ENCODE results near the gene KNDC1. TPM values are rescaled to one million over a fixed set of nuclear protein-coding genes. Genes with fewer than 3 reads are reported as not detected.

The KNDC1 gene
- total and polyA plus RNA-seq, 2 donors (not counting 3 experiments of a cell fraction or from before 2014, with no cell fraction given), result not detected

DNA sequence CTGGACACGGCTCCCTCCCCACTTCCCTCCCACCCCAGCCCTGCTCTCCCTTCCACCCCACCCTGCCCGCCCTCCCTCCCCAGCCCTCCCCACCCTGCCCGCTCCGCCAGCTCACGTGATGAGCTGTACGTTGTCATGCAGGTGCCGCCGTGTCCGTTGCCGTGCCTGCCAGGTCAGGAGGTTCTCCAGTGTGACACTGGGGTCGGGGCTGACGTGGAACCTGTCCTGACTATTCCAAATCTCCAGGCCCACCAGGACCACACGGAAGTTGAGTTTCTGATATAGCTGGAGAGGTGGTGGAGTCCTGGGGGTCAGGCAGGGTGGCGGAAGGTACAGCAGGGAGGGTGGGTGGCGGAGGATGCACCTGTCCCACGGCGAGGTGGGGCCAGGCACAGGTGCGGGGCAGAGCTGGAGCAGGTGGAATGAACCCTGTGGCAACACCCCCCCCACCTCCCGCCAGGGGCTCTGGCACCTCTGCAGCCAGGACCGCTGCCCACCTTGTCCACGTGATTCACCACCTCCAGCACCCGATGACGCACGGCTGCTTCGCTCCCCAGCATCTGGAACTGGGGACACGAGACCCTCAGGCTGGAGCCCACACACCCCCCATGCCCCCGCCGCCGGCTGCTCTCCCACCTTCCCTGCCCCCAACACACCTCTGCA is 112.4 kb downstream of the KNDC1 start:
- no peak overlapping the region for H2AFZ ChIP-seq (ENCODE audit: low read depth, low read length)
- FAIRE-seq (no peak), DNase-seq (ENCODE audit: low read depth, low spot score) (no peak)
- H3K4me1 ChIP-seq (ENCODE audit: control insufficient read depth, extremely low read depth, insufficient read depth, low read length), result no peaks in the 10 kb centered on the region
- intact Hi-C loops (cut with micrococcal nuclease), result no loop called here
- no TSS peak for BruUV-seq (replicated peaks)
- dilution Hi-C loops (cut with MboI; ENCODE audit: extremely low pct_ligation_motif_present, low sequenced_read_pairs), result no loop called here
- H3K4me3 ChIP-seq (replicated peaks in 1 of 3; ENCODE audit: insufficient read depth in 1 of 3, low read depth in 1 of 3, low read length in 3 of 3), result no peak overlapping the region
- H3K9me3 ChIP-seq (replicated peaks; ENCODE audit: control insufficient read depth, insufficient read depth, low read length), result no peaks in the 10 kb centered on the region
- no peak overlapping the region for H3K27ac ChIP-seq (ENCODE audit: insufficient read depth, low read depth, low read length)
- TF ChIP-seq, protein P1, sequence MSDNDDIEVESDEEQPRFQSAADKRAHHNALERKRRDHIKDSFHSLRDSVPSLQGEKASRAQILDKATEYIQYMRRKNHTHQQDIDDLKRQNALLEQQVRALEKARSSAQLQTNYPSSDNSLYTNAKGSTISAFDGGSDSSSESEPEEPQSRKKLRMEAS (IDR thresholded peaks at IDR 0.05; ENCODE audit: insufficient read depth, insufficient read length), result no peak
- TF ChIP-seq POLR2A (IDR thresholded peaks at IDR 0.05; ENCODE audit: low read depth, low read length), result no peak
- no peak for TF ChIP-seq MYC (IDR thresholded peaks at IDR 0.05; ENCODE audit: low read depth, low read length)
- TF ChIP-seq POLR2AphosphoS5 (IDR thresholded peaks at IDR 0.05; ENCODE audit: insufficient read depth, low read depth, low read length), result no peak
- CTCF ChIA-PET, result no interaction called here
- H3K79me2 ChIP-seq (ENCODE audit: control insufficient read depth, insufficient read depth, low read length), result no peaks in the 10 kb centered on the region
- H3K36me3 ChIP-seq (ENCODE audit: control insufficient read depth in 2 of 2, extremely low read depth in 1 of 2, insufficient read depth in 2 of 2, low read length in 2 of 2), result no peaks in the 10 kb centered on the region
- no peaks in the 10 kb centered on the region for H4K20me1 ChIP-seq (replicated peaks; ENCODE audit: control insufficient read depth, extremely low read depth, insufficient read depth, low read length)
- POLR2A ChIA-PET, result interaction anchor here (0.7 kb wide), 1 partner anchor 234 kb away, joined by 5 read pairs; no protein-coding TSS in a partner anchor
- no peak overlapping the region for H3K4me2 ChIP-seq (ENCODE audit: insufficient read depth, low read length)
- H3K9ac ChIP-seq (replicated peaks; ENCODE audit: extremely low read depth, insufficient read depth, low read length), result no peak overlapping the region
- peaks cover 5 to 10% of the 10 kb centered on the region in 2 experiments for H3K27me3 ChIP-seq (ENCODE audit: control insufficient read depth in 2 of 2, insufficient read depth in 2 of 2, low read length in 2 of 2)
- H3K9me1 ChIP-seq (replicated peaks; ENCODE audit: control insufficient read depth, extremely low read depth, insufficient read depth, low read length), result no peaks in the 10 kb centered on the region

DNA sequence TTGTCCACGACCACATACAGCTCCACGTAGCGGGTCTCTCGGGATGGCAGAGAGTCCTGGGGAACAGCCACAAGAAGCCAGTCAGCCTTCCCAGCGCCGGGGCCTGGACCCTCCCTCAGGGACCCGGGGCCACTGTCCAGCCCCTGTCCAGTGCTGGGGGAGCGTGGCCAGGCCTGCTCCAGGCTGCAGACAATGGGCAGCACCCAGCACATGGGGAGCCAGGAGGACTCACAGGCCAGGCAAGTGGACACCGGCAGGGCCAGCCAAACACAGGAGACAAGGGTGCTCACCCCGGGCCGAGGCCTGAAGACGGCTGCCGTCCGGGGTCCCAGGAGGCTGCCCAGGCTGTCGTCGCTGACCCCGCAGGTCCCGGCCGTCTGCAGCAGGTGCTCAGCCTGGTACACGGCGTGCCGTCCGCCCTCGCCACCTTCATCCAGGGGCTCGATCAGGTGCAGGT is 113.0 kb downstream of the KNDC1 start:
- peaks cover 5 to 10% of the 10 kb centered on the region in 2 experiments for H3K27me3 ChIP-seq (ENCODE audit: control insufficient read depth in 2 of 2, insufficient read depth in 2 of 2, low read length in 2 of 2)
- ChIA-PET CTCF (no interaction called here), POLR2A (interaction anchor here (0.7 kb wide), 1 partner anchor 235 kb away, joined by 5 read pairs; no protein-coding TSS in a partner anchor)
- no peaks in the 10 kb centered on the region for H3K4me1 ChIP-seq (ENCODE audit: control insufficient read depth, extremely low read depth, insufficient read depth, low read length)
- H2AFZ ChIP-seq (ENCODE audit: low read depth, low read length), result no peak overlapping the region
- H3K36me3 ChIP-seq (ENCODE audit: control insufficient read depth in 2 of 2, extremely low read depth in 1 of 2, insufficient read depth in 2 of 2, low read length in 2 of 2), result no peaks in the 10 kb centered on the region
- no peaks in the 10 kb centered on the region for H3K9me3 ChIP-seq (replicated peaks; ENCODE audit: control insufficient read depth, insufficient read depth, low read length)
- FAIRE-seq (no peak), DNase-seq (ENCODE audit: low read depth, low spot score) (no peak)
- H3K4me3 ChIP-seq (replicated peaks in 1 of 3; ENCODE audit: insufficient read depth in 1 of 3, low read depth in 1 of 3, low read length in 3 of 3), result no peak overlapping the region
- no peaks in the 10 kb centered on the region for H3K79me2 ChIP-seq (ENCODE audit: control insufficient read depth, insufficient read depth, low read length)
- BruUV-seq (replicated peaks), result no TSS peak
- no peak overlapping the region for H3K9ac ChIP-seq (replicated peaks; ENCODE audit: extremely low read depth, insufficient read depth, low read length)
- no peaks in the 10 kb centered on the region for H4K20me1 ChIP-seq (replicated peaks; ENCODE audit: control insufficient read depth, extremely low read depth, insufficient read depth, low read length)
- H3K4me2 ChIP-seq (ENCODE audit: insufficient read depth, low read length), result no peak overlapping the region
- H3K27ac ChIP-seq (ENCODE audit: insufficient read depth, low read depth, low read length), result no peak overlapping the region
- intact Hi-C loops (cut with micrococcal nuclease) (no loop called here), dilution Hi-C loops (cut with MboI; ENCODE audit: extremely low pct_ligation_motif_present, low sequenced_read_pairs) (no loop called here)
- no peaks in the 10 kb centered on the region for H3K9me1 ChIP-seq (replicated peaks; ENCODE audit: control insufficient read depth, extremely low read depth, insufficient read depth, low read length)
- TF ChIP-seq JUN (IDR thresholded peaks at IDR 0.05; ENCODE audit: borderline replicate concordance, insufficient read depth, insufficient read length, low read depth) (no peak), MYC (IDR thresholded peaks at IDR 0.05; ENCODE audit: low read depth, low read length) (no peak), GATA2 (IDR thresholded peaks at IDR 0.05; ENCODE audit: insufficient read depth, insufficient read length, low read depth, low read length) (no peak), EZH2 (IDR thresholded peaks at IDR 0.05; ENCODE audit: borderline replicate concordance, low read depth, low read length, severe bottlenecking) (no peak), FOS (IDR thresholded peaks at IDR 0.05; ENCODE audit: borderline replicate concordance, insufficient read depth, low read length) (no peak), POLR2A (IDR thresholded peaks at IDR 0.05; ENCODE audit: low read depth, low read length) (no peak), POLR2AphosphoS5 (IDR thresholded peaks at IDR 0.05; ENCODE audit: insufficient read depth, low read depth, low read length) (no peak)
- TF ChIP-seq, protein P1 (IDR thresholded peaks at IDR 0.05; ENCODE audit: insufficient read depth, insufficient read length), result no peak
- TF ChIP-seq, protein P2, sequence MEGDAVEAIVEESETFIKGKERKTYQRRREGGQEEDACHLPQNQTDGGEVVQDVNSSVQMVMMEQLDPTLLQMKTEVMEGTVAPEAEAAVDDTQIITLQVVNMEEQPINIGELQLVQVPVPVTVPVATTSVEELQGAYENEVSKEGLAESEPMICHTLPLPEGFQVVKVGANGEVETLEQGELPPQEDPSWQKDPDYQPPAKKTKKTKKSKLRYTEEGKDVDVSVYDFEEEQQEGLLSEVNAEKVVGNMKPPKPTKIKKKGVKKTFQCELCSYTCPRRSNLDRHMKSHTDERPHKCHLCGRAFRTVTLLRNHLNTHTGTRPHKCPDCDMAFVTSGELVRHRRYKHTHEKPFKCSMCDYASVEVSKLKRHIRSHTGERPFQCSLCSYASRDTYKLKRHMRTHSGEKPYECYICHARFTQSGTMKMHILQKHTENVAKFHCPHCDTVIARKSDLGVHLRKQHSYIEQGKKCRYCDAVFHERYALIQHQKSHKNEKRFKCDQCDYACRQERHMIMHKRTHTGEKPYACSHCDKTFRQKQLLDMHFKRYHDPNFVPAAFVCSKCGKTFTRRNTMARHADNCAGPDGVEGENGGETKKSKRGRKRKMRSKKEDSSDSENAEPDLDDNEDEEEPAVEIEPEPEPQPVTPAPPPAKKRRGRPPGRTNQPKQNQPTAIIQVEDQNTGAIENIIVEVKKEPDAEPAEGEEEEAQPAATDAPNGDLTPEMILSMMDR (IDR thresholded peaks at IDR 0.05; ENCODE audit: extremely low read depth in 1 of 2, insufficient read depth in 1 of 2, low read depth in 1 of 2, low read length in 2 of 2), result no peak
